HG03039 (cell line): ENCODE data around the gene CLDN14.

Experiments
- ATAC-seq: cut with Tn5 transposase; IDR thresholded peaks from one replicate; pipeline ENCODE4 v1.9.1; 2021; ENCODE audit warnings: mild to moderate bottlenecking, moderate library complexity; ENCODE audit not compliant: unreplicated experiment

Gene CLDN14

GRCh38 chr21:36479415-36480402 lies at the start of gene CLDN14:
CLDN14 (minus strand) TSS chr21:36480122; CDS start chr21:36461695, 18,427 bp downstream.
- no peak for ATAC-seq

- ATAC-seq: no peak
These were observed 48.8 kb upstream of the CLDN14 start for GRCh38 chr21:36528716-36529115.

GRCh38 chr21:36527317-36527716 lies 47.4 kb upstream of the CLDN14 start:
- ATAC-seq: no peak

GRCh38 chr21:36526104-36526503 lies 46.2 kb upstream of the CLDN14 start:
- no peak for ATAC-seq

GRCh38 chr21:36524477-36524876 lies 44.6 kb upstream of the CLDN14 start:
- no peak for ATAC-seq

GRCh38 chr21:36522219-36522808 lies 42.4 kb upstream of the CLDN14 start:
- no peak for ATAC-seq

- no peak for ATAC-seq
These were observed 39.1 kb upstream of the CLDN14 start for GRCh38 chr21:36518883-36519492.

- no peak for ATAC-seq
These were observed 37.6 kb upstream of the CLDN14 start for GRCh38 chr21:36517366-36518075.

- no peak for ATAC-seq
These were observed 36.4 kb upstream of the CLDN14 start for GRCh38 chr21:36516281-36516680.

GRCh38 chr21:36513430-36513829 lies 33.5 kb upstream of the CLDN14 start:
- no peak for ATAC-seq

- no peak for ATAC-seq
These were observed 33.0 kb upstream of the CLDN14 start for GRCh38 chr21:36512971-36513370.

GRCh38 chr21:36511484-36512220 lies 31.7 kb upstream of the CLDN14 start:
- no peak for ATAC-seq

- ATAC-seq: no peak
These were observed 31.0 kb upstream of the CLDN14 start for GRCh38 chr21:36510911-36511310.

- no peak for ATAC-seq
These were observed 30.2 kb upstream of the CLDN14 start for GRCh38 chr21:36509973-36510664.

GRCh38 chr21:36508948-36509347 lies 29.0 kb upstream of the CLDN14 start:
- ATAC-seq: no peak

GRCh38 chr21:36507397-36508018 lies 27.6 kb upstream of the CLDN14 start:
- no peak for ATAC-seq

- no peak for ATAC-seq
These were observed 26.6 kb upstream of the CLDN14 start for GRCh38 chr21:36506482-36506881.

GRCh38 chr21:36504067-36505058 lies 24.4 kb upstream of the CLDN14 start:
- no peak for ATAC-seq
